ENCODE results near the gene NCAM1.

- TF ChIP-seq TEAD4 (IDR thresholded peaks at IDR 0.05) = no peak
- TF ChIP-seq TAF1 (IDR thresholded peaks at IDR 0.05; ENCODE audit: low read depth) = no peak
- TF ChIP-seq NFIC (IDR thresholded peaks at IDR 0.05) = no peak
- TF ChIP-seq MAX (IDR thresholded peaks at IDR 0.05) = no peak
- no peak for TF ChIP-seq REST (IDR thresholded peaks at IDR 0.05; ENCODE audit: low read depth)
- TF ChIP-seq ZBTB7A (IDR thresholded peaks at IDR 0.05; ENCODE audit: low read depth) = no peak
- TF ChIP-seq EGR1 (IDR thresholded peaks at IDR 0.05) = no peak
- TF ChIP-seq EP300 (IDR thresholded peaks at IDR 0.05; ENCODE audit: borderline replicate concordance) = no peak
- TF ChIP-seq TCF12 (IDR thresholded peaks at IDR 0.05; ENCODE audit: low read depth) = no peak
- no peak for TF ChIP-seq YY1 (IDR thresholded peaks at IDR 0.05; ENCODE audit: low read depth)
- TF ChIP-seq FOXM1 (IDR thresholded peaks at IDR 0.05; ENCODE audit: borderline replicate concordance, low read depth) = no peak
- TF ChIP-seq USF1 (IDR thresholded peaks at IDR 0.05) = no peak
- TF ChIP-seq RAD21 (IDR thresholded peaks at IDR 0.05; ENCODE audit: low read depth) = no peak
- TF ChIP-seq CEBPB (IDR thresholded peaks at IDR 0.05) = no peak
Measured at GRCh38 chr11:112963368-112963955, 2.2 kb downstream of the NCAM1 start.

Data from Ishikawa (cell line).